SK-N-MC (cell line): ENCODE data around the gene CIT.

Experiments used
- EZH2 ChIP-seq: fragments of 200-600 bp; sonication (generic); IDR thresholded peaks from one replicate; pipeline ENCODE4 v1.6.1; 2017; ENCODE audit warnings: antibody characterized with exemption
- FOXP2 ChIP-seq: optimal IDR thresholded peaks from 2 replicates; pipeline ENCODE3; 2011; ENCODE audit warnings: mild to moderate bottlenecking, moderate library complexity; ENCODE audit not compliant: insufficient read depth; ENCODE audit errors: extremely low read length, control extremely low read depth
- POLR2AphosphoS5 ChIP-seq: IDR thresholded peaks from 2 replicates; pipeline ENCODE4 v1.6.1; 2012; ENCODE audit warnings: mild to moderate bottlenecking, low read depth, low read length, borderline replicate concordance

DNA sequence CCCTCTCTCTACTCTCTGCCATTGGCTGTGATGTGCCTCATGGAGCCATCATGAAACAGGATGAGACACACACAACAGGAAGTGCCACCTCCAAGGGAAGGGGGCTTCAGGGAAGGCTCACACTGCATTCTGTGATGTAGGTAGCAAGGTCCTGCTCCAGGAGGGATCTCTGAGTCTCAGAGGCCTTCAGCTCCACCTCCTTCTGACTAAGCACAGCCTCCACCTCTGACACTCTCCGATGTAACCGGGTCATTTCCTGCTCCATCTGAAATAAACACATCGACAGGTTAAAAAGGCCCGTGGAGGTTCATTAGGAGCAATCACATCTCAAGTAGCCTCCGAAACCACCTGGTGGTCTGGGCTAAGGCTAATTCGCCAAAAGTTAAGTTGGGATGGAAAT is 93.3 kb downstream of the CIT start:
- TF ChIP-seq POLR2AphosphoS5: no peak
- TF ChIP-seq EZH2: no peak
- no peak for TF ChIP-seq FOXP2
